Umbilical cord (tissue), 2 donors: ENCODE measurements around the gene TIAM2. TPM values are rescaled to one million over a fixed set of nuclear protein-coding genes. Genes with fewer than 3 reads are reported as not detected.
"Not testable (repeated sequence)": the region's sequence is repeated elsewhere in the genome, so short reads cannot be mapped to it uniquely, and the experiment has no call there.

Experiments used
- DNase-seq: peaks from one replicate; pipeline ENCODE4 v3.0.0-alpha.2; 2015; ENCODE audit warnings: low spot score
- total RNA-seq: library from RNA; depleted of rRNA; stranded (reverse); fragments of >200 nt; gene quantifications from one replicate; pipeline ENCODE4 v1.2.3, GENCODE V29; 2014; ENCODE audit warnings: low replicate concordance; ENCODE audit not compliant: insufficient read depth

The TIAM2 gene
- total RNA-seq, 1 donor from 2014 or later, result 20.2 TPM

DNA sequence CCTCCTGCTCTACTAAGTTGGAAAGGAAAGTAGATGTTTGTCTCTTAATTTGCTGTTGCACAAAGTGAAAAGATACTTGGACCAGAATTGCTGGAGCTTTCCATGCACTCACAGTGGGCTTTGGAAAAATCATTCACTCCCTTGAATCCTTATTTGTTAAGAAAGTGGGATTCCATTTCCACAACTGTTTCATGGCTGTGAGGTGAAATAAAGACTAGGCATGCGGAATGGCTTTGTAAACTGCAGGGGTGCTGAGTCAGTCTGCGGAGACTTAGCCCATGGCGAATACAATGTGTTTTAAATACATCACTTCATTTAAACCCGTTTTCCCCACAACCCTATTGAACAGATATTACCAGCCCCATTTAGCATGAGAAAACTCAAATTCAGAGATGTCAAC lies 231.9 kb downstream of the TIAM2 start:
- no peak for DNase-seq

DNA sequence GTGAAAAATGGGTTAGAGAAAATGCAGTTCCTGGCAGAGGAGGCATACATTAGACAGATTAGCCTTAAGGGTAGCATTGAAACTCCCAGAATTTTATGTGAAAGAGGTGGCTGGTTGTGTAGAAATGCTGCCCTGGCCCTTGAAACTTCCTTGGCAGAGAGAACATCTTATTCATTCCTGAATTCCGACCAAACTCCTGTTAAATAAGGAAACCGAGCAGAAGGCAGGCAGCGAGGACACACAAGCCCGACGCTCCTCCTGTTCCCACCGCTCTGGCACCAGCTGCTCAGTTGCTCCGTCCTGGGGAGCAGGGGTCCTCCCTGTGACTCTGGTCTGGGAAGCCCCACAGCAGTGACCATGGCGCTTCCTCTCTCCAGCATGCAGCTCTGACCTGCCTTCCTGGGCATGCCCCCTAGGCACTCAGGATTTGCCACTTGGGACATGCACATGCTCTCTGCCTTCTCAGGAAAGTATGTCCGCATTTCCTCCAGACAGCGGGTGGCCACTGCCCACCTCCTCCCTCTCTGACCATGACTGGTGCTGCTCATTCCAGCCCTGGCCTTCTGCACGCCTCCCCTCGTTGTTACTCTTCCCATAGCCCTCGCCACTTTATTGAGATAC lies 233.5 kb downstream of the TIAM2 start:
- peak; percentile 88 for DNase-seq

DNA sequence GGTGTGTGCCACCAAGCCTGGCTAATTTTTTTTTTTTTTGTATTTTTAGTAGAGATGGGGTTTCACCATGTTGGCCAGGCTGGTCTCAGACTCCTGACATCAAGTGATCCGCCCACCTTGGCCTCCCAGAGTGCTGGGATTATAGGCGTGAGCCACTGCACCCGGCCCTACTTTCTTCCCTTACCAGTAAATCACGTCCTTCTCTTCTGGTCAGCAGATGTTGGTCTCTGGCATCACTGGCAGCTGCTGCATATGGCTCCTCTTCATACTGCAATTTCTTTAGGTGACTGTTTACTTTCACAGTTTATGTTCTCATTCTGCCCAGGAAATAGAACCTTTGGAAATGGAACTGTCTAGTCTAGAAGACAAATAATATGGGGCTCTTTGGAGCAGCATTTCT lies 235.9 kb downstream of the TIAM2 start:
- not testable (repeated sequence) for DNase-seq

DNA sequence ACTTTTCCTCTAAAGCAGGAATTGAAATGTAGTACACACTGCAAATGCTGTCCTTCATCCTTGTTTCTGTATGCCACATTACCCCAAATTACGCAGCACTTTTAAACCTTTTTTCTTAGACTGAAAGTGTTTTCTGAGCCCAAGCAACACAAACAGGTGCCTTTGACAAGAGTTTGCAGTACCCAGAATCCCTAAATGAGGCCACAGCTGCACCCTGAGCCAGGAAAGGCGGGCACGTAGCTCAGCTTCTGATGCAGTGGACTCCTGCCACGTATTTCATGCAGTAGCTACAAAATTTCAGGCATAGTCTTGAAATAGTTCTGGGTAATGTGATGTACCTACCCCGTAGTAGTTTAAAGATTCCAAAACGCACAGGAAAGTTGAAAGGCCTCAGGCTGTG lies 237.7 kb downstream of the TIAM2 start:
- no peak for DNase-seq

DNA sequence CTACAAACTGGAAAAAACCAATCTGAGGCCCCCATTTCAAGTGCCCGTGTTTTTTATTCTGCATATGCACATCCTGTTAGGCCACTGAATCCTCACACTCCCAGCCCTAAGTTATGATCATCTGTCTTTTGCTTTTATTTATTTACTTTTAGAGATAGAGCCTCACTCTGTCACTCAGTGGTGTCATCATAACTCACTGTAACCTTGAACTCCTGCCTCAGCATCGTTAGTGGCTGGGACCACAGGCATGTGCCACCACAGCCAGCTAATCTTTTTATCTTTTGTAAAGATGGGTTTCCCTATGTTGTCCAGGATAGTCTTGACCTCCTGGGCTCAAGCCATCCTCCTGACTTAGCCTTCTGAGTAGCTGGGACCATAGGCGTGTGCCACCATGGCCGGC lies 239.1 kb downstream of the TIAM2 start:
- DNase-seq, result no peak

DNA sequence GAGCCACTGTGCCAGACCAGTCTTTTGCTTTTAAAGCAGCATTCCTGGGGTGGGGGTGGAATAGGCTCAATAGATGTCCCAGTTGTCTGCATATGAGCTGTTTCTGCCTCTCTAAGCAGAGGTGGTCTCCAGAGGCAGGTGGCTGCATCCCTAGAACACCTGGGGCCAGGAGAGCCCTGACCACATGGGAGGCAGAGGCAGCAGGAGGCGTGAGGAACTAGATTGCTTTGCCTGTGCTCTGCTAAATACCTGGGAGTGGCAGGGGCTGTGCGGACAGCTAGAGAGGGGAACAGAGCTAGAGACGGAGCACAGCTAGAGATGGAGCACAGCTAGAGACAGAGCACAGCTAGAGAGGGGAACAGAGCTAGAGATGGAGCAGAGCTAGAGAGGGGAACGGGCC lies 239.6 kb downstream of the TIAM2 start:
- no peak for DNase-seq

DNA sequence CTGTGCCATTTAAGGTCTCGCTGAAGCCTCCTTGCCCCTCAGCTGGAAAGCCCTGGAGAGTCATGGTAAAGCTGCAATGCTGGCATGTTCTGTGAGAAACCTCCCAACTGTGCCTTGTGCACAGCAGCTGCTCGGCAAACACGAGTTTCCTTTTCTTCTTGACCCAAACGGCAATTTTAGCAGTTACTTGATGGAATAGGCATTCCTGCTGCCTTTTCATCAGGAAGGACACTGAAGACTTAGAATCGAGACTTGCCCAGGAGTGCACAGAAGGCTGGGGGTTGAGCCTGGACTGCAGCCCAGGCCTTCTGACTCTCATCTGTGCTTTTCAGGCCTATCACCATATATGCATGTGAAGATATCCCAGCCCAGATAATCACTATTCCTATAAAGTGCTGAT lies 240.0 kb downstream of the TIAM2 start:
- peak; percentile 44 for DNase-seq

DNA sequence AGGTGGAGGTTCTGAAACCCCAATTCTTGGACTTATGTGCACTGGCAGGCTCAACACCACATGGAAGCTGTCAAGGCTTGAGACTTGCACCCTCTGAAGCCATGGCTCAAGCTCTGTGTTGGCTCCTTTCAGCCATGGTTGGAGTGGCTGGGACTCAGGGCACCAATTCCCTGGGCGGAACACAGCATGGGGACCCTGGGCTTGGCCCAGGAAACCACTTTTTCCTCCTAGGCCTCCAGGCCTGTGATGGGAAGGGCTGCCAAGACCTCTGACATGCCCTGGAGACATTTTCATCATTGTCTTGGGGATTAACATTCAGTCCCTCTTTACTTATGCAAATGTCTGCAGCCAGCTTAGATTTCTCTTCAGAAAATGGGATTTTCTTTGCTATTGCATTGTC lies 242.5 kb downstream of the TIAM2 start:
- DNase-seq, result no peak

DNA sequence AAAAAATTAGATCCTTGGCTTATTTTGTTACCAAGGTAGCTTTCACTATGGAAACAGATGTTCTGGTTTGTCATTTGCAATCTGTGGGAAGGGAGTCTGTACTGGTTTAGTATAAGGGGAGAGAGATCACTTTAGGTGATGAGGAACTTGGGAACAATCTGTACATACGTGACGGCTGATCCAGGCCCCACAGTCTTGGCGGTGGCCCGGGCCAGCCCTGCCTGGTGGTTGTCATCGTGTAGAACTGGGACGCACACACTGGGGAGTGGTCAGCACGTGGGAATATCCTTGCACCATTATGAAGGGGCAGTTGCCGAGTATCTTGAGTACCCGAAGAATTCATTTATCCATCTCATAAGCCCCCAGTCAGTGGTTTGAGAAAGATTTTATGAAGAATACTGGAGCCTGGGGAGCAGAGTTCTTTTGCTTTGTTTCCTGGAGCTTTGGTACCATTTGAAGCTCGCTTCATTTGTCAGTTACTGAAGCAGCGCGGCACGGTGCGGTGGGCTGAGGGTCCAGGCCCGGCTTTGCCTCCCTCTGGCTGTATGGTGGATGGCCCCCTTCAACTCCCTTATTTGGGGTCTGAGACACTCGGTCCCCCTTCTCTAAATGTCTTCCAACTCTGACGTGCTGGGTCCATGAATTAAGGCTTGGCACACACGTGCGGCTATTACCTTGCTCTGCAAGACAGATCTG lies 245.9 kb downstream of the TIAM2 start:
- no peak for DNase-seq

DNA sequence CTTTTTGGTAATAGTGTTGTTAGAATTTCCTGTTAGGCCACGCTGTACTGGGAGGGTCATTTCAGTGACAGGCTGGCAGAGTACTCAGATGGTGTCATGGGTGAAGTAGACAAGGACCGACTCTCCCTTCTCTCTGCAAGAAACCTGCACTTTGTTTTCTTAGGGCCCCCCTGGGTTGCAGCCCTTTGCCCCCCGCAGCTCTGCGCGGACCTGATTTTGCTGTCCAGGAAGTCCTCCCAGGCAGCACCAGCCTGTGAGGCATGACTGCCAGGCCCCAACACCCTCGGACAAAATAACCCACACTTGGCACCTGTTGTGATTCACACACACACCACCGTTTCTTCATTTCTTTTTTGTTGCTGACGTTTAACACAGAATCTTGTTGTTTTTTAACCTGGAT lies 246.9 kb downstream of the TIAM2 start:
- no peak for DNase-seq

DNA sequence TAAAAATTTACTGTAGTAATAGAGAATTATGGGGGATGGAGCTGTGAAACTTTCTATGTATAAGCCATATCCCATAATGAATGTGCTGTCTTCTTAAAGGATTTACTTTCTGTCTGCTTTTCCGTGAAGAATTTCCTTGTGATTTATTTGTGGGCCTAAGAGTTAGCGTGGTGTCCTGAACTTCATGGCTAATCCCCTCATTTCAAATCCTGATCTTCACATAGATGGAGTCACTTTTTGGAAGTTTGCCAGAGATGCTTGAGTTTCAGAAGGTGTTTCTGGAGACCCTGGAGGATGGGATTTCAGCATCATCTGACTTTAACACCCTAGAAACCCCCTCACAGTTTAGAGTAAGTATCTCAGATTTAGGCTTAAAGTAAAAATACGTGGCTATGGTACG lies 249.3 kb downstream of the TIAM2 start:
- peak; percentile 59 for DNase-seq

DNA sequence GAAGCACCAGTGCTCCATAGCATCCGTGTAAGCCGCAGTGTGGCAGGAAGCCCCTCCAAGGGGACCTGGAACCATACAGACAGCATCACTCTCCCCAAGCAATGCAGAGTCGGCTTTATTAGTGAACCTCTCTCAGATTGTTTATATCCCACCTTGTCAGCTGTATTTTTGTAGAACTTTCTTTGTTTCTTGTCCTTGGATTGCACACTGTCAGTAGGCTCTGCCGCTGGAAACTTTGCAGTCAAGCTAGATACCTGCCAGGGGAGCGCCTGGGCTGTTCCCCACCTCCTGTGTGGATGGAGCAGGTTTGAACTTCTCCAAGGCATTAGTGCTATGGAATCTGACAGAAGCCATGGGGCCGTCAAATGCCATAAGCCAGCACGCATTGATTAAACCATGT lies 250.1 kb downstream of the TIAM2 start:
- no peak for DNase-seq

DNA sequence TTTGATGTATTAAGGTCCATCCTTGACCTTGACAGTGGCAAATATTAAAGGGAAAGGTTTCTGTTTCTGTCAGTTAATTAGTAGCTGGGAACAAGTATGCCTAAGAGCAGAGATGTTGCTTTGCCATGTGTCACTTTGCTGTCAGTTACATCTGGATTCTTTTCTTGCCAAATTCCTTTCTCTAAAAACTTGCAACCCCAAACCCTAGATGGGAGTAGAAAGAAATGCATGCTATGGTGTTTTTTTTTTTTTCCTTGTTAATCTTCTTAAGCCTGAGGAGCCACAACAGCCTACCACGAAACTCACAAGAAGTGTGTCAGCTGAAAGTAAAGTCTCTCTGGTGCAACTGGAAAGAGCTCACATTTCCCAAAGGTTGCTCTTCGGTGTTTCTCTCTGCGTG lies 250.7 kb downstream of the TIAM2 start:
- no peak for DNase-seq

DNA sequence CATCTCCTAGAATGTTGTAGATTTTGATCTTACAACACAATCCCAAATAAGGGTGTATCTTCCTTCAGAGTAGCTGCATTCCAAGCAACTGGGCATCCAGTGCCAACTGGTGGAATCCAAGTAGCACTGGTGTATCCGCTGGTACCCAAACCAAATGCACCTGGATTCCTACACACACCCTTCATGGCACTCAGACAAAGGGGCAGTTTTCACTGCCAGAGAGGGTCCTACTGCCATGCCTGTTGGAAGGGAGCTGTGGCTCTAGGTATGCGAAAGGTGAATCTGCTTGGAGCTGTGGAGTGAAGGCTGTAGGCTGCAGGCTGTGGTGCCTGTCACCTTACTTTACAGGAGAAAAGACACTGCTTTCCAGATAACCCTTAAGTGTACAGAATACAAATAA lies 251.7 kb downstream of the TIAM2 start:
- no peak for DNase-seq

DNA sequence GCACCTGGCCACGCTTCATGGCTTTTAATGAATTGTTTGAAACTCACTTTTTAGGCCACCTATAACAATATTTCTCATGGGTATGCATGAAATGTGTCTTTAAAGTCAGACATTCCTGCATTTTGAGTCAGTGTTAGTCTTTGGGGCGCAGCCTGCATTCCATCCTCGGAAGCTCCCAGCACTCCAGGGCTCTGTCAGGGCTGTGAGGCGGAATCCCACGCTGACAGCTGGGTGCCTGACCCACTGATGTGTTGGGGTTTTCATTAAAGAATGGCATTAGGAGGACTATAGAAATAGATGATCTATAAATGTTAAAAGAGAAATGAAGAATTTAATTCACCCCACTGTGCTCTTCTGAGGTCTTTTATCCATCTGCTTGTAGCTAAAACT lies 252.5 kb downstream of the TIAM2 start:
- DNase-seq, result peak; percentile 67

DNA sequence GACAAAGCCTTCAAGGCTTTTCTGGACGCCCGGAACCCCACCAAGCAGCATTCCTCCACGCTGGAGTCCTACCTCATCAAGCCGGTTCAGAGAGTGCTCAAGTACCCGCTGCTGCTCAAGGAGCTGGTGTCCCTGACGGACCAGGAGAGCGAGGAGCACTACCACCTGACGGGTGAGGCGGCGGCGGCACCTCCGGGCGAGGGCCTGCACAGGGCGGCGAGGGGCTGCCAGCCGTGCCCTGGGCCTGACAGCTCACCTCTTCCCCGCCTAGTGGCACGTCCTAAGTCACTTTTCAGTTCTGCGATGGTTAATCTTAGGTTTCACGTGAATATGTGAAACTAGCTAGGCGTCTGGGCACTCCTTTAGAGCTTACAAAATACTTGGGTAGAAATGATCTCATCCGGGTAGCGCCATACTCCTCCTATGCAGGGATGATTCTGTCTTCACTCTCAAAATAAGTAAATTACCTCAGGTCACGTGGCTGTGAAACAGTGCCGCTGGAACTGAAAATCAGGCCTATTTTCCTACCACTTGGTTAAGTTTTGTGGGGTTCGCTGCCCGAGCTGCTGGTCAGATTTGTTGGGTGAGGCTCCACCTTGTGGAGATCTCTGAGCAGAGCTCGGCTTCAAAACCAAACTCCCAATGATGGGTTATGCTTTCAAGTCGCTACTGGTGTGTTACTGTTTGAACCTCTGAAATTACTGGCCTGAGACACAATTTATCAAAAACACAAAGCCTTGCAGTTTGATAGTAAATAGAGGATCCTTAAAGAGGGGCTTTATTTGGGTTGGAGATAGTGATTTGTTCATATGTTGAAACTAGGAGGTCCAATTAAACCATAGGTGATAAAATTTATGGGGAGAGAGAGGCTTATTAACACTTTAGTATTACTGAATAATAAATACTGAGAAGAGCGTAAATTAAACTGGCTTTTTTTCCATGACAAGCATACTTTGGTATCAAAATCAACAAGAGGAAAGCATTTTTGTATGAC lies 253.2 kb downstream of the TIAM2 start:
- peak; percentile 81 for DNase-seq

DNA sequence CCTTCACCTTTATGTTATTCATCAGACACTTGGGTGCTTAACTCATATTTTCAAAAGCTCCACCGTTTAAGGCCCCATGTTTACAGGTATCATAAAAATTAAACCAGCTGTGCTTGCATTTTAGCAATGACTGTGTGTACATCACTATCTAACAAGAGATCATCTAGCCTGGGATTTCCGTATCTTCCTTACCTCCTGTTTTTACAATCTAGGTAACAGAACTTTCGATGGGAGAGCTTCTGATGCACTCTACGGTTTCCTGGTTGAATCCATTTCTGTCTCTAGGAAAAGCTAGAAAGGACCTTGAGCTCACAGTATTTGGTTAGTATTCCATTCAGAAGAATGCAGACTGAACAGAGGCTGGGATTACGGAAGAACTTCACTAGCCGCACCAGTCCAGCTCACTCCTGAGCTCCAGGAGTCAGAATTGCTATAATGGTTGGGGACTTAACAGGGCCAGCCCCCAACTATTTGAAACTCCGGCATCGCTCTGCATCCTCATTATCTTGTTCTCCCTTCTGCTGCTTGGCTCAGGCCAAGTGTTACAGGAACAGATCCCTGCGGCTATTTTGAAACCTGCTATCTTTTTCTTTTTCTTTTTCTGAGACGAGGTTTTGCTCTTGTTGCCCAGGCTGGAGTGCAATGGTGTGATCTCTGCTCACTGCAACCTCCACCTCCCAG lies 255.7 kb downstream of the TIAM2 start:
- DNase-seq, result no peak

DNA sequence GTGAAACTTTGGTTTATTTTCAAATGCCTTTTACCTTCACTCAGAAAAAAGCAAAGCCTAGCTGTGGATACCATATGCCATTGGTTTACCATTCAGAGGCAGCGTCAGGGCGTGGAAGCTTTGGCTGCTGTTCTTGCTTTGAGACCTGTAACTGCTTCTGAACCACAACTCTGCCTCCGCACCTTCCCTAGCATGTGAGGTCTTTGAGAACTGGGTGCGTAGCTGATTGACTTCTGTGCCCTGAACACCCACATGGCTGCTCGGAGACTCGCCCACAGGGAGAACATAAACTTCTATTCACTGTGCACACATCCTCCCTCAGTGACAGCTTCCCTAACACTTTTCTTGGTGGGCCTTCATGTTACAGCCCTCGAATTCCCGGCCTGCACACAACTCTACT lies 257.5 kb downstream of the TIAM2 start:
- DNase-seq, result no peak

DNA sequence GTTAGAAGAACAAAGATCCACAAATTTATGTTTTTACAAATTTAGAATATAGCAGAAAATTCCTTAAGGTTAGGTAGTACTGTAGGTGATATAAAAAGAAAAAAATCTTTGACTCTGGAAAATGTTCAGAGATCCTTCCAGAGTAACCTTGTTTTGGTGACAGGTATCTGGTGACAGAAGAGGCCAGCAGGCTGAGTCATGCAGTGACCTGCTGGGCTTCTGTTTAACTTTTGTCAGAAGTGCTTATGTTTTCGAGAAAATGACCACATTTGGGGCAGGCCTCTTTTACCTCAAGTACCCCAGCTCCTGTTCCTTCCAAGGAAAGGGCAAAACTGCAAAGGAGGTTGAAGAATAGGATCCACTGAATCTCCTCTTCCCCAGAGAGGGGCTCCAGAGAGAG lies 258.2 kb downstream of the TIAM2 start:
- DNase-seq, result no peak

DNA sequence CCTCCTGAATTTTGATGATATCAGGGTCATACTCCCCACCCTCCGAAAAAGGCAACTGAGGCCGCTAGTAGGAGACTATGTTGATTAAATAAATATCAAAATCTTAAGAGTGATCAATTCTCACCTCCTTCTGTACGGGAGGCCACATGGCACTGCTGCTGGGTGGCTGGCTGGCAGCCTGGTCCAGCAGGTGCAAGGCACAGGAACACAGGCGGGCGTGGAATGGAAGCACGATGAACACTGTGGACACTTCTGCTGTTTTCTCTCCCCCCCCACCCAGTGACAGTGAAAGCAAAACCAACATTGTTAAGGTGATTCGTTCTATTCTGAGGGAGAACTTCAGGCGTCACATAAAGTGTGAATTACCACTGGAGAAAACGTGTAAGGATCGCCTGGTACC lies 259.0 kb downstream of the TIAM2 start:
- no peak for DNase-seq

DNA sequence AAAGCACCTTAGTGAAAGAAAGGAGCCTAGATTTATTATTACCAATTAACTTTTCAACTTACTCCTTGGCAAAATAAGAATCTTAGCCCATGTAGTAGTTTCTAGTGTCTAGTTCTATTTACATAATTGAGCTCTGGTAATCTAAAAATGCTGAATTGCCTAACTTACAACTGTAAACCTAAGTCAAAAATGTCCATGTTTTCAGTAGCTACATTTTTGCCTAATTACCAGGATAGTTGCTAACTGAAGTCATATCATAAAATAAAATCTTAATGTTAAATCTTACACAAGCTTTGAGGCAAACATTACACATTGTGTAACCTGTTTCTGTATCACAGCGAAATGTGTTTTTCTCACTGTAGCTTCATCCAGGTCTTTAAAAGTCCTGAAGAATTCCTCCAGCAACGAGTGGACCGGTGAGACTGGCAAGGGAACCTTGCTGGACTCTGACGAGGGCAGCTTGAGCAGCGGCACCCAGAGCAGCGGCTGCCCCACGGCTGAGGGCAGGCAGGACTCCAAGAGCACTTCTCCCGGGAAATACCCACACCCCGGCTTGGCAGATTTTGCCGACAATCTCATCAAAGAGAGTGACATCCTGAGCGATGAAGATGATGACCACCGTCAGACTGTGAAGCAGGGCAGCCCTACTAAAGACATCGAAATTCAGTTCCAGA lies 261.1 kb downstream of the TIAM2 start:
- no peak for DNase-seq
